GM18507 (cell line): ENCODE results near the gene RBMS3.
"Not testable (repeated sequence)": the region's sequence is repeated elsewhere in the genome, so short reads cannot be mapped to it uniquely, and the experiment has no call there.

Source experiments
- DNase-seq: peaks from one replicate; pipeline ENCODE4 v3.0.0; 2011; ENCODE audit warnings: low read depth; ENCODE audit not compliant: insufficient read length; ENCODE audit errors: extremely low spot score
- FAIRE-seq: peaks from 2 replicates; lab custom pipeline; 2011; peaks lifted over from hg19 to GRCh38; lab: Jason Lieb, UNC

Gene RBMS3

GRCh38 chr3:29668728-29669127, 387.9 kb downstream of the RBMS3 start:
- FAIRE-seq (no peak), DNase-seq (no peak)

GRCh38 chr3:29670476-29670875, 389.6 kb downstream of the RBMS3 start:
- not testable (repeated sequence) for DNase-seq, FAIRE-seq

- FAIRE-seq (no peak), DNase-seq (no peak)
Measured at GRCh38 chr3:29677421-29677820, 396.6 kb downstream of the RBMS3 start.

- DNase-seq (no peak), FAIRE-seq (no peak)
Measured at GRCh38 chr3:29679944-29680343, 399.1 kb downstream of the RBMS3 start.

- peak; percentile 9 for DNase-seq
- peak; percentile 59 for FAIRE-seq
Measured at GRCh38 chr3:29683018-29683993, 402.4 kb downstream of the RBMS3 start.

- DNase-seq (peak; percentile 32), FAIRE-seq (peak; percentile 87)
Measured at GRCh38 chr3:29686889-29687592, 406.2 kb downstream of the RBMS3 start.

GRCh38 chr3:29690686-29691353, 409.9 kb downstream of the RBMS3 start:
- FAIRE-seq (no peak), DNase-seq (no peak)

GRCh38 chr3:29693863-29694262, 413.0 kb downstream of the RBMS3 start:
- FAIRE-seq (no peak), DNase-seq (no peak)

- FAIRE-seq (no peak), DNase-seq (no peak)
Measured at GRCh38 chr3:29694331-29694730, 413.5 kb downstream of the RBMS3 start.

- no peak for DNase-seq
- no peak for FAIRE-seq
Measured at GRCh38 chr3:29694783-29695182, 413.9 kb downstream of the RBMS3 start.

GRCh38 chr3:29695201-29695600, 414.3 kb downstream of the RBMS3 start:
- FAIRE-seq (no peak), DNase-seq (no peak)

GRCh38 chr3:29695643-29696198, 414.9 kb downstream of the RBMS3 start:
- DNase-seq (no peak), FAIRE-seq (no peak)

GRCh38 chr3:29696311-29696710, 415.4 kb downstream of the RBMS3 start:
- FAIRE-seq (no peak), DNase-seq (no peak)

GRCh38 chr3:29697989-29698388, 417.1 kb downstream of the RBMS3 start:
- no peak for DNase-seq
- no peak for FAIRE-seq

GRCh38 chr3:29700256-29700655, 419.4 kb downstream of the RBMS3 start:
- DNase-seq (no peak), FAIRE-seq (no peak)

GRCh38 chr3:29701326-29701983, 420.6 kb downstream of the RBMS3 start:
- DNase-seq (no peak), FAIRE-seq (no peak)

- FAIRE-seq, result no peak
- no peak for DNase-seq
Measured at GRCh38 chr3:29705906-29706844, 425.3 kb downstream of the RBMS3 start.

- FAIRE-seq (no peak), DNase-seq (no peak)
Measured at GRCh38 chr3:29708884-29709283, 428.0 kb downstream of the RBMS3 start.
